Measurements from ENCODE around the gene DTWD2.
A peak's percentile ranks its signal among the peaks of the same experiment; 100 is the strongest.
"Not testable (repeated sequence)": the region's sequence is repeated elsewhere in the genome, so short reads cannot be mapped to it uniquely, and the experiment has no call there.

DTWD2 gene

GRCh38 chr5:118987988-118988865 is at the start of gene DTWD2:
DTWD2 (minus strand) TSS chr5:118988547; CDS start chr5:118988511, 36 bp downstream.
- DNase-seq (ENCODE audit: low spot score): peak; percentile 92

GRCh38 chr5:119037496-119038215 is 49.3 kb upstream of the DTWD2 start:
- DNase-seq (ENCODE audit: low spot score): no peak

- peak; percentile 58 for DNase-seq (ENCODE audit: low spot score)
These were observed 47.9 kb upstream of the DTWD2 start for GRCh38 chr5:119036101-119036762.

- DNase-seq (ENCODE audit: low spot score): no peak
These were observed 44.8 kb upstream of the DTWD2 start for GRCh38 chr5:119033135-119033534.

GRCh38 chr5:119032656-119033055 is 44.3 kb upstream of the DTWD2 start:
- DNase-seq (ENCODE audit: low spot score): no peak

- DNase-seq (ENCODE audit: low spot score): no peak
These were observed 43.6 kb upstream of the DTWD2 start for GRCh38 chr5:119031905-119032304.

GRCh38 chr5:119031011-119031886 is 42.9 kb upstream of the DTWD2 start:
- DNase-seq (ENCODE audit: low spot score): no peak

- no peak for DNase-seq (ENCODE audit: low spot score)
These were observed 40.2 kb upstream of the DTWD2 start for GRCh38 chr5:119028575-119028974.

- DNase-seq (ENCODE audit: low spot score): no peak
These were observed 34.4 kb upstream of the DTWD2 start for GRCh38 chr5:119022773-119023172.

- peak; percentile 31 for DNase-seq (ENCODE audit: low spot score)
These were observed 33.8 kb upstream of the DTWD2 start for GRCh38 chr5:119022017-119022745.

GRCh38 chr5:119021149-119021732 is 32.9 kb upstream of the DTWD2 start:
- no peak for DNase-seq (ENCODE audit: low spot score)

- DNase-seq (ENCODE audit: low spot score): no peak
These were observed 31.6 kb upstream of the DTWD2 start for GRCh38 chr5:119019949-119020348.

GRCh38 chr5:119019501-119019900 is 31.2 kb upstream of the DTWD2 start:
- no peak for DNase-seq (ENCODE audit: low spot score)

GRCh38 chr5:119017994-119018393 is 29.6 kb upstream of the DTWD2 start:
- peak; percentile 9 for DNase-seq (ENCODE audit: low spot score)

GRCh38 chr5:119016125-119016774 is 27.9 kb upstream of the DTWD2 start:
- DNase-seq (ENCODE audit: low spot score): no peak

- DNase-seq (ENCODE audit: low spot score): no peak
These were observed 22.8 kb upstream of the DTWD2 start for GRCh38 chr5:119011186-119011585.

- no peak for DNase-seq (ENCODE audit: low spot score)
These were observed 21.9 kb upstream of the DTWD2 start for GRCh38 chr5:119010206-119010605.

- DNase-seq (ENCODE audit: low spot score): no peak
These were observed 20.8 kb upstream of the DTWD2 start for GRCh38 chr5:119009131-119009530.

- DNase-seq (ENCODE audit: low spot score): no peak
These were observed 11.3 kb upstream of the DTWD2 start for GRCh38 chr5:118999696-119000095.

- not testable (repeated sequence) for DNase-seq (ENCODE audit: low spot score)
These were observed 10.5 kb upstream of the DTWD2 start for GRCh38 chr5:118998861-118999260.
